LNCaP clone FGC (cell line): ENCODE measurements around the gene PNPT1.
"Not testable (repeated sequence)": the region's sequence is repeated elsewhere in the genome, so short reads cannot be mapped to it uniquely, and the experiment has no call there.

Experiments used
- DNase-seq: peaks from one replicate; pipeline ENCODE4 v3.0.0-alpha.2; 2011; ENCODE audit warnings: low read depth
- H3K4me3 ChIP-seq: 2 replicates; pipeline ENCODE4 v1.5.1; 2011; ENCODE audit warnings: mild to moderate bottlenecking, low read depth, low read length, control low read depth
- TF ChIP-seq, protein P1 (sequence below): IDR thresholded peaks from 2 replicates; pipeline ENCODE4 v1.5.1; 2012; ENCODE audit warnings: mild to moderate bottlenecking; ENCODE audit not compliant: control insufficient read depth, insufficient read depth; ENCODE audit errors: extremely low read depth

Gene PNPT1

DNA sequence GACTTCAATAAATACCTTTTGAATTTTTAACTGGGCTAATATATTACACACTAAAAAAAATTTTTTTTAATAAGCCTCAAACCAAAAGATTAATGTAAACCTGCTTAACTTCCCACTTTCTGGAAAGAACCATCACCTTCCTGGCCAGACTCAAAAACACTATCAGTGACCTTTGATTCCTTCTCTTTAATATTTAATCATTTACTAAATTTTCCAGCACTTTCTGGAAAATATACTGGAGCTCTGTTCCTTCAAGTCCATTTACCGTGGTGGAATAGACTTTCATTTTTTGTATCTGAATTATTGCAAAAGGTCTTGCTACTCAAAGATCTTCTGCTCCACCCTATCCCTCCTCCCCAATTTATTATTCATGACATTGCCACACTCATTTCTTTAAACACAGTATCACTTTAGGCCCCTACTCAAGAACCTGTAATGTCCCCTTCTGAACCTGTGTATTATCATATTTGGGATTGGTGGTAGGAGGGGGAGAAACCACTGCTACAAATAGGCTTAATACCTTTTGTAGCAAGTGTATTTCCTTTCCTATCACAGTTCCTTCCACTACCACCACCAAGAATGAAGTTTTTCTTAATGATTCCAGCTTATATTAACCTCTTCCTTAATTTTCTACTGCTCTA, 83.6 kb downstream of the PNPT1 start:
- DNase-seq, result no peak
- TF ChIP-seq, protein P1, sequence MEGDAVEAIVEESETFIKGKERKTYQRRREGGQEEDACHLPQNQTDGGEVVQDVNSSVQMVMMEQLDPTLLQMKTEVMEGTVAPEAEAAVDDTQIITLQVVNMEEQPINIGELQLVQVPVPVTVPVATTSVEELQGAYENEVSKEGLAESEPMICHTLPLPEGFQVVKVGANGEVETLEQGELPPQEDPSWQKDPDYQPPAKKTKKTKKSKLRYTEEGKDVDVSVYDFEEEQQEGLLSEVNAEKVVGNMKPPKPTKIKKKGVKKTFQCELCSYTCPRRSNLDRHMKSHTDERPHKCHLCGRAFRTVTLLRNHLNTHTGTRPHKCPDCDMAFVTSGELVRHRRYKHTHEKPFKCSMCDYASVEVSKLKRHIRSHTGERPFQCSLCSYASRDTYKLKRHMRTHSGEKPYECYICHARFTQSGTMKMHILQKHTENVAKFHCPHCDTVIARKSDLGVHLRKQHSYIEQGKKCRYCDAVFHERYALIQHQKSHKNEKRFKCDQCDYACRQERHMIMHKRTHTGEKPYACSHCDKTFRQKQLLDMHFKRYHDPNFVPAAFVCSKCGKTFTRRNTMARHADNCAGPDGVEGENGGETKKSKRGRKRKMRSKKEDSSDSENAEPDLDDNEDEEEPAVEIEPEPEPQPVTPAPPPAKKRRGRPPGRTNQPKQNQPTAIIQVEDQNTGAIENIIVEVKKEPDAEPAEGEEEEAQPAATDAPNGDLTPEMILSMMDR, result no peak
- H3K4me3 ChIP-seq, result no peak overlapping the region

DNA sequence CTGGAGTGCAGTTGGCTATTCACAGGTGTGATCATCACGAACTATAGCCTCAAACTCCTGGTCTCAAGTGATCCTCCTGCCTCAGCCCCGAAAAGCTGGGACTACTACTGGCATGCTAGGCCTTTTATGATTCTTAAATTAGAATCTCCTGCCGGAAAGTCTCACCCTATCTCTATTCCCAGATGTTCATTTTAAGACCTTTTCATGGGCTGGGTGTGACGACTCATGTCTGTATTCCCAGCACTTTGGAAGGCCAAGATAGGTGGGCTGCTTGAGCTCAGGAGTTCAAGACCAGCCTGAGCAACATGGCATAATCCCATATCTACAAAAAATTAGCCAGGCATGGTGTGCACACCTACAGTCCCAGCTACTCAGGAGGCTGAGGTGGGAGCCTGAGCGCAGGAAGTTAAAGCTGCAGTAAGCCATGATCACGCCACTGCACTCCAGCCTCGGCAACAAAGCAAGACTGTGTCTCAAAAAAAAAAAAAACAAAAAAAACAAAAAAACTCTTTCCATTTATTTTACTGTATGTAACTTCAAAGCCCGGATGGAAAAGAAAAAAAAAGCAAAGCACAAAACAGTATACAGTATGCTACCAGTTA, 84.3 kb downstream of the PNPT1 start:
- TF ChIP-seq, protein P1, result no peak
- DNase-seq, result no peak
- H3K4me3 ChIP-seq, result no peak overlapping the region

DNA sequence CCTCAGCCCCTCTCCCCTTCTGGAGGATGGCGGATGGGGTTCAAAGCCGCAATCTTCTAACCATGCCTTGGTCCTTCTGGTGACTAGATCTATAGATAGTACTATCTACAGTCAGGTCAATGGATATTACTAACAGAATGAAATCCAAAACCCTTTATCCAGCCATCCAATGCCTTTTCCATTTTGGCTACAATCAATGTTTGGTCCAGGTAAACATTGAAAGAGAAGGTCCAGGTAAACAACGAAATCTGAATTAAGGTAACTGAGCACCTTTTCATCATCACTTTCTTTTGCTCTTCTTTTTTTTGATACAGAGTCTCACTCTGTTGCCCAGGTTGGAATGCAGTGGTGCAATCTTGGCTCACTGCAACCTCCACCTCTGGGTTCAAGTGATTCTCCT, 85.9 kb downstream of the PNPT1 start:
- TF ChIP-seq, protein P1, result no peak
- no peak overlapping the region for H3K4me3 ChIP-seq
- DNase-seq, result no peak

DNA sequence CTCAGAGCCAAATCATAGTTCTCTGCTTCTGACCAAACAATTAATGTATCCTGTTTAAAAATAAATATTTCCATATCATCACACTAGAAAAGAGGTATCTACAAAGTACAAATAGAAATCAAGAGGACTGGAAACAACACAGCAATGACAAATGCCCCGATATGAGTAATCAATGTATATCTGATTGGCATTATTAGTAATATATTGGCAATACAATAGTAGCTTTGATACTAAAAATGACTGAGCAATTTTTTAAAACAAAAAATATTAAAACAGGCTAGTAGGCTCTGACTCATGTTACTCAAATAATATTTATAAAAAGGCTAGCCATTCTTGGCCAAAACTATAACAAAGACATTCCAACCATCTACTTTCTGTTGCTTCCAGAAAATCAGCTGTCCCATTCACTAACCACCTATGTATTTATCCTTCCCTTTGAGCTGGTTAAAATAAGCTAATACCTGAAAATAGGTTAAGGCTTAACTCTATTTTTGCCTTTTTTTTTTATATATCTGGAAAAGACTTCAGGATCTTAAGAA, 89.5 kb downstream of the PNPT1 start:
- no peak for DNase-seq
- no peak overlapping the region for H3K4me3 ChIP-seq
- TF ChIP-seq, protein P1, result no peak

DNA sequence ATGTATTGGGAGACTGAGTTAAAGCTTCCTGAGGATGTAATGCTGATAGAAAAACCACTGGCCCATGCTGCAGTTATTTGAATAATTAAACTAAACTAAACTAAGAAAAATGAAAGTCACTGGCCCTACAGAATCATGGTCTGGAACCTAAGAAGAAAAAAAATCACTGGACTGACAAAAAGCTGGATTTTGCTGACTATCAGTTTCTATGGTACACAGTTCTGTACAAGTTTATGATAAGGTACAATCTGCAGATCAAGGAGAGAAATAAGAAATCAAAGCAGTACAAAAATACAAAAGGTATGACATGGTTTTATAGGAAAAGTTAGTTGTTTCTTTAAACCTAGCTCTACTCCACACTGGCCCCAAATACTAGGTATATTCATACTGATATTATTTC, 91.8 kb downstream of the PNPT1 start:
- no peak overlapping the region for H3K4me3 ChIP-seq
- TF ChIP-seq, protein P1, result no peak

DNA sequence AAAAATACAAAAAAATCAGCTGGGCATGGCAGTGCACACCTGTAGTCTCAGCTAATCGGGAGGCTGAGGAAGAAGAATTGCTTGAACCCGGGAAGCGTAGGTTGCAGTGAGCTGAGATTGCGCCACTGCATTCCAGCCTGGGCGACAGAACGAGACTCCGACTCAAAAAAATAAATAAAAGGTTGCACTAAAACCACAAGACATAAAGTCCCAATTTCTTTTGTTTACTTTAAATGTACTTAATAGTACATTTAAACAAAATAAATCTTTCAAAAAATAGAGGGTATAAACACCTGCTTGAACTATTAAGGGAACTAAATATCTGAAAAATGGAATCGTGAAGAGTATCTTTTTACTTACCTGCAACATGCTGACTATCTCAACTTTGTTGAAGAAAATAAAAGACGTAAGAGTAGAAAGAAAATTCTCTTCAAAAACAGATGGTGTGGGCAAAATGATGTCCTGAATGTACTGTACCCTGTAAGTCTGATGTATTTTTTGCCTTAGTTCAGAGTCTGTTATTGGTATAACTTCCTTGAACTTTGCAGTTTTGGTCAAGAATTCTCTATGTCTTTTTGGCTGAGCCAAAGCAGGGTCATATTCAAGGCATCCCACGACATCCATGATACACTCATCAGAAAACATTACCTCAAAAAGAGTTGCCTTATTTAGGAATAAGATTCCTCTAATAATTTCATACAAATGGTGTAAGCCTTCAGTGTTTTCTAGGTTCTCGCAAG, 95.4 kb downstream of the PNPT1 start:
- H3K4me3 ChIP-seq, result no peak overlapping the region
- DNase-seq, result no peak
- TF ChIP-seq, protein P1, result no peak

More for the DNA sequence above, 91.8 kb downstream of the PNPT1 start:
- DNase-seq, result no peak

DNA sequence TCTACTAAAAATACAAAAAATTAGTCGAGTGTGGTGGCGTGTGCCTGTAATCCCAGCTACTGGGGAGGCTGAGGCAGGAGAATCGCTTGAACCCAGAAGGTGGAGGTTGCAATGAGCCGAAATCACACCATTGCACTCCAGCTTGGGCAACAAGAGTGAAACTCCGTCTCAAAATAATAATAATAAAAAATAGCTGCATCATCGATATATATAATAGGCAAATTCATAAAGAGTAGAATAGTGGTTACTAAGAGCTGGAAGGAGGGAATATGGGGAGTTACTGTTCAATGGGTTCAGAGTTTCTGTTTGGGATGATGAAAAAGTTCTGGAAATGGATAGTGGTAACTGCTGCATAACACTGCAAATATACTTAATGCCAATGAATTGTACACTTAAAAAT, 96.8 kb downstream of the PNPT1 start:
- not testable (repeated sequence) for DNase-seq, H3K4me3 ChIP-seq
